ENCODE measurements around the gene KCNMB3.

DNA sequence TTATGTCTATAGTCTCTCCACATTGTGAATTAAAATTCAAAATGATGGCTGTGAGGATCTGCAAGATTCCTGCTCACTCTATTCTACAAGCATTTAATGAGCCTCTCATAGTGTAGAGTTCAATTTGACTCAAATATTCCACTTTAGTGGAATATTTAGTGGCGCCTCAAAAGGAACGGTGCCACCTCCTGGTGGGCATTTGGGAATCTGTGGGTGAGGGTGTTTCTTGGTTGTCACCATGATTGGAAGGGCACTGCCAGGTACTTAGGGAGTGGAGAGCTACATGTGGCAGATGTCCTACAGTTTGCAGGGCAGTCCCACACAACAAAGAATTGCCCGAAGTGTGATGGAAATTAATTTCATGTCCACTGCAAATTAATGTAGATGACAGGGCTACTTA lies 21.5 kb upstream of the KCNMB3 start:
- TF ChIP-seq POLR2A (IDR thresholded peaks at IDR 0.05; ENCODE audit: low read length) (no peak), GATA1 (IDR thresholded peaks at IDR 0.05; ENCODE audit: low read depth, low read length) (no peak)

Measured in erythroblast (primary cell).